Ovary (tissue), 9 donors: ENCODE results near the gene MDFI. TPM values are rescaled to one million over a fixed set of nuclear protein-coding genes. Genes with fewer than 3 reads are reported as not detected.

Experiments used
- DNase-seq, 5 donors: peaks; one replicate each; pipeline ENCODE4 v3.0.0-alpha.2; 2019 to 2020
- H3K27ac ChIP-seq, 2 donors: fragments of 200-600 bp; one replicate each; pipeline versions ENCODE4 v1.5.1 to v1.8.0; 2019 to 2022
- H3K27me3 ChIP-seq: fragments of 200-600 bp; one replicate; pipeline ENCODE4 v1.8.0; 2022
- H3K36me3 ChIP-seq: fragments of 200-600 bp; sonication (generic); one replicate; pipeline ENCODE4 v1.5.1; 2019
- H3K4me1 ChIP-seq: one replicate; pipeline ENCODE4 v1.8.1; 2013; ENCODE audit warnings: mild to moderate bottlenecking, moderate library complexity; ENCODE audit not compliant: insufficient read depth
- H3K4me3 ChIP-seq: fragments of 200-600 bp; sonication (generic); one replicate; pipeline ENCODE4 v1.5.1; 2017
- H3K9me3 ChIP-seq, 2 donors: fragments of 200-600 bp in 1 of 2; sonication (generic) in 1 of 2; one replicate each; pipeline versions ENCODE4 v1.5.1 to v1.8.1; 2013 to 2019; ENCODE audit warnings: mild to moderate bottlenecking in 1 of 2, moderate library complexity in 1 of 2
- EP300 ChIP-seq: sonication (generic); formaldehyde crosslinking; IDR thresholded peaks from one replicate; pipeline ENCODE4 v1.6.1; 2017; ENCODE audit warnings: antibody characterized with exemption
- POLR2A ChIP-seq: fragments of 450-650 bp; IDR thresholded peaks from one replicate; pipeline ENCODE4 v1.6.1; 2017; ENCODE audit warnings: antibody characterized with exemption, mild to moderate bottlenecking, moderate library complexity
- WGBS, 3 donors: extraction: QIAGEN DNeasy Blood & Tissue Kit in 1 of 3; methylation state at CpG; one replicate each; pipeline versions ENCODE4 v1.1.5 to v1.1.7; 2013 to 2017; 5-methylcytosine and 5-hydroxymethylcytosine counted together
- intact Hi-C, 4 donors: fragments of 100-400 bp; cut with DNase I; formaldehyde crosslinking; loops; one replicate each; pipeline versions ENCODE4 v1.11.0 to v1.15.1; 2022 to 2023
- polyA plus RNA-seq, 2 donors: library from polyadenylated mRNA; stranded (reverse); fragments of 200-250 nt in 1 of 2; fragments of 350-450 nt in 1 of 2; fragmentation: Illumina TruSeq in 1 of 2; extraction: RNeasy Lipid Tissue Mini Kit (QIAGEN cat#74804) in 1 of 2; gene quantifications; one replicate each; pipeline ENCODE4 v1.2.3, GENCODE V29; 2013 to 2014
- total RNA-seq, 7 donors: library from RNA; depleted of rRNA in 2 of 7; stranded (reverse); fragments of >200 nt in 2 of 7; fragmentation: NEBNext Ultra II Directional in 3 of 7; extraction: Animal tissue kit (Norgen Biotek cat#: 25700) in 3 of 7; gene quantifications; one replicate each; pipeline versions ENCODE4 v1.1.0 to v1.2.4, GENCODE V29; 2016 to 2023
- TF ChIP-seq, protein P1 (sequence below), 3 donors: fragments of 450-650 bp in 2 of 3; fragments of 200-600 bp in 1 of 3; IDR thresholded peaks; one replicate each; pipeline versions ENCODE4 v1.5.1 to v1.8.0; 2016 to 2022; ENCODE audit warnings: antibody characterized with exemption in 3 of 3, mild to moderate bottlenecking in 1 of 3
- donor health status: DM: no; HTN: no; CAD: no; lungs with moderate emphysema.
- donor health status: DM: no; HTN: no; CAD: no.
- donor health status: Bipolar disorder and iron deficiency.
- donor health status: DM: yes; HTN: yes; CAD: no.
- donor health status: DM: no; HTN: no; CAD: no.
- donor health status: DM: yes; HTN: yes; CAD: no.

The MDFI gene
- total and polyA plus RNA-seq, 9 donors = 3.8 to 24.4 (median 20.4) TPM

DNA sequence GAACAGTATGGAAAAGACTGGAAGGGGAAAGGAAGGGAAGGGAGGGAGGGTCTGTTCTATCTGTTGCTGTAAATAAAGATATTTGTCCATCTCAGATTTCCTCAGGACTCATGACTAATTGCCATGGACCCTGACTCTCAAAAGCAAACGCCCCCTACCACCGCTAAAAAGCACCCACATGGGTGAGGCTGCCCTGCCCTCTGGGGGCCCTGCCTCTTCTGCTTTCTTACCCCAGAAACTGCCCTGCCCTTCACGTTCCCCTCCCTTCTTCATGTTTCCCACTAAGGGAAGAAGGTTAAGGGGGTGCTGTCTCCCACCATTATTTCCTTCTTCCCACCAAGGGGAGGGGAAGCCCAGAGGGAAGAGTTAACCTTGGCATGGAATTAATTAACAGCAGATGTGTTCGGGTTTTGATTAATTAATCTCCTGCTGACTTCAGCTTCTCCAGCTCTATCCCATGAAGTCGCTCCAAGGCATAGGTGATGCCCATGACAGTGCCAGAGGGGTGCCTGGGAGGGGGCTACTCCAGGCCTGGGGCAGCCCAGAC lies 16.0 kb downstream of the MDFI start:
- H3K9me3 ChIP-seq = no peaks in the 10 kb centered on the region
- no peaks in the 10 kb centered on the region for H3K36me3 ChIP-seq
- no peak for DNase-seq
- no peaks in the 10 kb centered on the region for H3K27me3 ChIP-seq
- intact Hi-C loops = no loop called here
- H3K4me1 ChIP-seq = no peaks in the 10 kb centered on the region
- whole genome bisulfite sequencing, 3 donors = 50 to 64% (median 58%) methylated on average over 5 of the region's 5 CpGs
- H3K27ac ChIP-seq = no peak overlapping the region
- no peak overlapping the region for H3K4me3 ChIP-seq
- TF ChIP-seq POLR2A = no peak
- TF ChIP-seq, protein P1, sequence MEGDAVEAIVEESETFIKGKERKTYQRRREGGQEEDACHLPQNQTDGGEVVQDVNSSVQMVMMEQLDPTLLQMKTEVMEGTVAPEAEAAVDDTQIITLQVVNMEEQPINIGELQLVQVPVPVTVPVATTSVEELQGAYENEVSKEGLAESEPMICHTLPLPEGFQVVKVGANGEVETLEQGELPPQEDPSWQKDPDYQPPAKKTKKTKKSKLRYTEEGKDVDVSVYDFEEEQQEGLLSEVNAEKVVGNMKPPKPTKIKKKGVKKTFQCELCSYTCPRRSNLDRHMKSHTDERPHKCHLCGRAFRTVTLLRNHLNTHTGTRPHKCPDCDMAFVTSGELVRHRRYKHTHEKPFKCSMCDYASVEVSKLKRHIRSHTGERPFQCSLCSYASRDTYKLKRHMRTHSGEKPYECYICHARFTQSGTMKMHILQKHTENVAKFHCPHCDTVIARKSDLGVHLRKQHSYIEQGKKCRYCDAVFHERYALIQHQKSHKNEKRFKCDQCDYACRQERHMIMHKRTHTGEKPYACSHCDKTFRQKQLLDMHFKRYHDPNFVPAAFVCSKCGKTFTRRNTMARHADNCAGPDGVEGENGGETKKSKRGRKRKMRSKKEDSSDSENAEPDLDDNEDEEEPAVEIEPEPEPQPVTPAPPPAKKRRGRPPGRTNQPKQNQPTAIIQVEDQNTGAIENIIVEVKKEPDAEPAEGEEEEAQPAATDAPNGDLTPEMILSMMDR (IDR thresholded peaks at IDR 0.05) = no peak
- TF ChIP-seq EP300 = no peak

DNA sequence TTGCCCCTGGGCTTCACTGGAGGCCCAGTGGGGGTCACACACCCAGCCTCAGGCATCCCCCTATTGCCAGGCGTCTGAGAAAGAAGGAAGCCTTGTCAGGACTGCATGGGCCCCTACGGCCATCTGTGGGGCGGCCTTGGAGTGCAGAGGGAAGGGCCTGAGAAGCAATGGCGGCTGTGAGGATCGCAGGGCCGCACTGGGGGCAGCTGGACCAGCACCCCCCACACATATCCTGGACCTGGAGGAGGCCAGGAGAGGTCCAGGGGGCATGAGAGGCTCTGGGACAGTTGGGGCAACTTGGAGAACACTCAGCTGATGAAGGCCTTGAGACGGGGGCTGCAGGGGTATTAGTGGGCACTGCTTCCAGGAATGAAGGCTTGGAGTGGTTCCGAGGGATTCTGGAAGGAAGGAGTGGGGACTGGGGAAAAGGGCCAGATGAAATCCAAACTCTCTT lies 16.5 kb downstream of the MDFI start:
- TF ChIP-seq, protein P1 (IDR thresholded peaks at IDR 0.05) = no peak
- TF ChIP-seq POLR2A (no peak), EP300 (no peak)
- no peaks in the 10 kb centered on the region for H3K36me3 ChIP-seq
- no peaks in the 10 kb centered on the region for H3K4me1 ChIP-seq
- H3K4me3 ChIP-seq = no peak overlapping the region
- WGBS, 3 donors = 57 to 71% (median 64%) methylated on average over 8 of the region's 8 CpGs
- intact Hi-C loops = no loop called here
- no peak overlapping the region for H3K27ac ChIP-seq
- no peaks in the 10 kb centered on the region for H3K27me3 ChIP-seq
- H3K9me3 ChIP-seq = no peaks in the 10 kb centered on the region
- no peak for DNase-seq

DNA sequence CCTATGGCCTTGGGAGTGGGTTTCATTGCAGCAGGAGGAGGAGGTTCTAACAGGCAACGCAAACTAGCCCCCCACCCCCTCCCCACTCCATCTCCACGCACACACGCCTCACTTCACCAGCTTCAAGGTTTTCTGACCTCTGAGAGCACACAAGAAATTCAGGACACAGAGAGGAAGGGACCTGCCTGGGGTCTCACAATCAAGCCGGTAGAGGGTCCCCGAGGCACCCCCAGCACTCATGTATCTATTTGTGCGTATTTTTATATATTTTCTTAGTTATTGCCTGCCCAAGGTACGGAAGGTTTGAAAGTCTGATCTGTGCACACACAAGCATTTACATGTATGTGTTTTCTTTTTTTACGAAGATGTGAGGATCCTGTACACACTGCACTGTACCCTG lies 16.9 kb downstream of the MDFI start:
- whole genome bisulfite sequencing, 3 donors = 74 to 84% (median 80%) methylated on average over 8 of the region's 8 CpGs
- Histone ChIP-seq H3K36me3 (no peaks in the 10 kb centered on the region), H3K9me3 (no peaks in the 10 kb centered on the region), H3K27me3 (no peaks in the 10 kb centered on the region), H3K4me1 (no peaks in the 10 kb centered on the region), H3K27ac (no peak overlapping the region), H3K4me3 (no peak overlapping the region)
- DNase-seq = no peak
- intact Hi-C loops = no loop called here
- TF ChIP-seq POLR2A = no peak
- TF ChIP-seq, protein P1 (IDR thresholded peaks at IDR 0.05) = no peak

DNA sequence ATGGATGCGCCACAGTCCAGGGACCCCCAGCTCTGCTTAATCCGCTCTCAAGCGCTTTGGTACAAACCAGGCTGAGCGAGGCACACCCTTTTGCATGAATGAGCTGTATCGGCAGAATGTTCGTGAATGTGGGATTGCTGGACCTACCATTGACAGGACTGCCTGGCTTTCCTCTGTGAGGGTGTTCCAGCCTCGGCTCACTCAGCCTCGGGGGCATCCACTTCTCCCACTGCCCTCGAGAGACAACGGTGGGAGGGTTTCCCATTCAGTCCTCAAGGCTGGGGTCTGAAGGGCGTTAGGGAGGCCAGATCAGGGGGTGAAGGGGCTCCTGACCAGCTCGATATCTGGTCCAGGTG lies 17.4 kb downstream of the MDFI start:
- Histone ChIP-seq H3K4me1 (no peaks in the 10 kb centered on the region), H3K9me3 (no peaks in the 10 kb centered on the region), H3K27me3 (no peaks in the 10 kb centered on the region), H3K27ac (no peak overlapping the region), H3K36me3 (no peaks in the 10 kb centered on the region), H3K4me3 (no peak overlapping the region)
- intact Hi-C loops = no loop called here
- TF ChIP-seq EP300 (no peak), POLR2A (no peak)
- TF ChIP-seq, protein P1 (IDR thresholded peaks at IDR 0.05) = no peak
- DNase-seq = no peak
- 58 to 68% (median 64%) methylated on average over 12 of the region's 12 CpGs for WGBS, 3 donors
